KOPT-K1 (cell line): ENCODE measurements around the gene RALBP1.

Experiments used
- H3K27ac ChIP-seq: fragments of 200-600 bp; sonication (generic); 2 replicates; pipeline ENCODE4 v1.5.1; 2016; ENCODE audit warnings: antibody characterized with exemption, mild to moderate bottlenecking, low read depth, low read length; ENCODE audit not compliant: poor library complexity, severe bottlenecking
- H3K36me3 ChIP-seq: fragments of 200-600 bp; sonication (generic); 2 replicates; pipeline ENCODE4 v1.5.1; 2017; ENCODE audit warnings: antibody characterized with exemption, mild to moderate bottlenecking, low read length, moderate library complexity; ENCODE audit not compliant: insufficient read depth
- H3K9me3 ChIP-seq: fragments of 200-600 bp; sonication (generic); 2 replicates; pipeline ENCODE4 v1.5.1; 2017; ENCODE audit warnings: antibody characterized with exemption, low read length, mild to moderate bottlenecking; ENCODE audit not compliant: insufficient read depth, poor library complexity, severe bottlenecking

Gene RALBP1

GRCh38 chr18:9565407-9565806, 90.1 kb downstream of the RALBP1 start:
- Histone ChIP-seq H3K27ac (no peak overlapping the region), H3K9me3 (no peaks in the 10 kb centered on the region), H3K36me3 (peaks cover 98% of the 10 kb centered on the region)

GRCh38 chr18:9568186-9568585, 92.9 kb downstream of the RALBP1 start:
- H3K9me3 ChIP-seq = no peaks in the 10 kb centered on the region
- peaks cover 98% of the 10 kb centered on the region for H3K36me3 ChIP-seq
- no peak overlapping the region for H3K27ac ChIP-seq

GRCh38 chr18:9569178-9569577, 93.9 kb downstream of the RALBP1 start:
- H3K9me3 ChIP-seq = no peaks in the 10 kb centered on the region
- no peak overlapping the region for H3K27ac ChIP-seq
- peaks cover 96% of the 10 kb centered on the region for H3K36me3 ChIP-seq

GRCh38 chr18:9570255-9570654, 94.9 kb downstream of the RALBP1 start:
- Histone ChIP-seq H3K36me3 (peaks cover 96% of the 10 kb centered on the region), H3K27ac (no peak overlapping the region), H3K9me3 (no peaks in the 10 kb centered on the region)

GRCh38 chr18:9571546-9571945, 96.2 kb downstream of the RALBP1 start:
- no peak overlapping the region for H3K27ac ChIP-seq
- H3K9me3 ChIP-seq = no peaks in the 10 kb centered on the region
- peaks cover 97% of the 10 kb centered on the region for H3K36me3 ChIP-seq

GRCh38 chr18:9574473-9575115, 99.3 kb downstream of the RALBP1 start:
- peaks cover 96% of the 10 kb centered on the region for H3K36me3 ChIP-seq
- H3K27ac ChIP-seq = no peak overlapping the region
- no peaks in the 10 kb centered on the region for H3K9me3 ChIP-seq

- H3K27ac ChIP-seq = no peak overlapping the region
Measured at GRCh38 chr18:9575558-9575957, 100.2 kb downstream of the RALBP1 start.

GRCh38 chr18:9577361-9577760, 102.0 kb downstream of the RALBP1 start:
- Histone ChIP-seq H3K9me3 (peaks cover 8% of the 10 kb centered on the region), H3K27ac (no peak overlapping the region), H3K36me3 (peaks cover 96% of the 10 kb centered on the region)

More at GRCh38 chr18:9575558-9575957, 100.2 kb downstream of the RALBP1 start:
- peaks cover 96% of the 10 kb centered on the region for H3K36me3 ChIP-seq
- no peaks in the 10 kb centered on the region for H3K9me3 ChIP-seq

- Histone ChIP-seq H3K27ac (no peak overlapping the region), H3K36me3 (peaks cover 98% of the 10 kb centered on the region), H3K9me3 (peaks cover 17% of the 10 kb centered on the region)
Measured at GRCh38 chr18:9578306-9578705, 103.0 kb downstream of the RALBP1 start.

GRCh38 chr18:9581667-9582066, 106.4 kb downstream of the RALBP1 start:
- Histone ChIP-seq H3K27ac (no peak overlapping the region), H3K36me3 (peaks cover 92% of the 10 kb centered on the region), H3K9me3 (peaks cover 19% of the 10 kb centered on the region)

- Histone ChIP-seq H3K27ac (no peak overlapping the region), H3K36me3 (peaks cover 94% of the 10 kb centered on the region), H3K9me3 (peaks cover 16% of the 10 kb centered on the region)
Measured at GRCh38 chr18:9586814-9587213, 111.5 kb downstream of the RALBP1 start.
